ENCODE data around the gene WDR89. TPM values are rescaled to one million over a fixed set of nuclear protein-coding genes. Genes with fewer than 3 reads are reported as not detected.

WDR89 gene
- total and polyA plus RNA-seq, 4 donors, result 7.0 to 17.9 (median 8.7) TPM

GRCh38 chr14:63605041-63605532 is 36.6 kb downstream of the WDR89 start:
- no peak for ATAC-seq (ENCODE audit: insufficient read depth, low FRiP score)
- TF ChIP-seq, protein P1, sequence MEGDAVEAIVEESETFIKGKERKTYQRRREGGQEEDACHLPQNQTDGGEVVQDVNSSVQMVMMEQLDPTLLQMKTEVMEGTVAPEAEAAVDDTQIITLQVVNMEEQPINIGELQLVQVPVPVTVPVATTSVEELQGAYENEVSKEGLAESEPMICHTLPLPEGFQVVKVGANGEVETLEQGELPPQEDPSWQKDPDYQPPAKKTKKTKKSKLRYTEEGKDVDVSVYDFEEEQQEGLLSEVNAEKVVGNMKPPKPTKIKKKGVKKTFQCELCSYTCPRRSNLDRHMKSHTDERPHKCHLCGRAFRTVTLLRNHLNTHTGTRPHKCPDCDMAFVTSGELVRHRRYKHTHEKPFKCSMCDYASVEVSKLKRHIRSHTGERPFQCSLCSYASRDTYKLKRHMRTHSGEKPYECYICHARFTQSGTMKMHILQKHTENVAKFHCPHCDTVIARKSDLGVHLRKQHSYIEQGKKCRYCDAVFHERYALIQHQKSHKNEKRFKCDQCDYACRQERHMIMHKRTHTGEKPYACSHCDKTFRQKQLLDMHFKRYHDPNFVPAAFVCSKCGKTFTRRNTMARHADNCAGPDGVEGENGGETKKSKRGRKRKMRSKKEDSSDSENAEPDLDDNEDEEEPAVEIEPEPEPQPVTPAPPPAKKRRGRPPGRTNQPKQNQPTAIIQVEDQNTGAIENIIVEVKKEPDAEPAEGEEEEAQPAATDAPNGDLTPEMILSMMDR (IDR thresholded peaks at IDR 0.05; ENCODE audit: control extremely low read depth, extremely low read depth), result no peak
- H3K4me3 ChIP-seq, result no peak overlapping the region
- no peaks in the 10 kb centered on the region for H3K27me3 ChIP-seq (ENCODE audit: control insufficient read depth in 3 of 3, insufficient read depth in 3 of 3, low read length in 2 of 3)
- peaks cover 0 to 3% (median 2%) of the 10 kb centered on the region in 4 donors for H3K36me3 ChIP-seq (ENCODE audit: control insufficient read depth in 4 of 4, insufficient read depth in 4 of 4, low read length in 4 of 4)
- DNase-seq, result no peak
- no peaks in the 10 kb centered on the region for H3K9me3 ChIP-seq (ENCODE audit: control insufficient read depth in 4 of 4, insufficient read depth in 3 of 4, low read length in 3 of 4)
- no peak overlapping the region for H3K27ac ChIP-seq (ENCODE audit: low read depth in 1 of 2, low read length in 1 of 2)
- no peaks in the 10 kb centered on the region for H3K4me1 ChIP-seq (ENCODE audit: control insufficient read depth in 5 of 5, insufficient read depth in 5 of 5, low read length in 5 of 5)
- 91 to 97% methylated on average over 10 of the region's 10 CpGs for WGBS, 2 donors
- H3K9ac ChIP-seq (ENCODE audit: insufficient read depth in 1 of 2, low read length in 2 of 2), result no peak overlapping the region

- no peaks in the 10 kb centered on the region for H3K27me3 ChIP-seq (ENCODE audit: control insufficient read depth in 3 of 3, insufficient read depth in 3 of 3, low read length in 2 of 3)
Measured at GRCh38 chr14:63604626-63605025, 37.0 kb downstream of the WDR89 start.

GRCh38 chr14:63603749-63604277 is 37.9 kb downstream of the WDR89 start:
- Histone ChIP-seq H3K4me3 (no peak overlapping the region), H3K9me3 (ENCODE audit: control insufficient read depth in 4 of 4, insufficient read depth in 3 of 4, low read length in 3 of 4) (no peaks in the 10 kb centered on the region), H3K4me1 (ENCODE audit: control insufficient read depth in 5 of 5, insufficient read depth in 5 of 5, low read length in 5 of 5) (no peaks in the 10 kb centered on the region), H3K9ac (ENCODE audit: insufficient read depth in 1 of 2, low read length in 2 of 2) (no peak overlapping the region), H3K27ac (ENCODE audit: low read depth in 1 of 2, low read length in 1 of 2) (no peak overlapping the region), H3K36me3 (ENCODE audit: control insufficient read depth in 4 of 4, insufficient read depth in 4 of 4, low read length in 4 of 4) (peaks cover 0 to 12% (median 5%) of the 10 kb centered on the region in 4 donors), H3K27me3 (ENCODE audit: control insufficient read depth in 3 of 3, insufficient read depth in 3 of 3, low read length in 2 of 3) (no peaks in the 10 kb centered on the region)
- ATAC-seq (ENCODE audit: insufficient read depth, low FRiP score) (no peak), DNase-seq (no peak)
- 86 to 91% methylated on average over 5 of the region's 5 CpGs for WGBS, 2 donors
- TF ChIP-seq, protein P1 (IDR thresholded peaks at IDR 0.05; ENCODE audit: control extremely low read depth, extremely low read depth), result no peak

More at GRCh38 chr14:63604626-63605025, 37.0 kb downstream of the WDR89 start:
- no peak overlapping the region for H3K9ac ChIP-seq (ENCODE audit: insufficient read depth in 1 of 2, low read length in 2 of 2)
- peaks cover 0 to 4% (median 2%) of the 10 kb centered on the region in 4 donors for H3K36me3 ChIP-seq (ENCODE audit: control insufficient read depth in 4 of 4, insufficient read depth in 4 of 4, low read length in 4 of 4)
- H3K27ac ChIP-seq (ENCODE audit: low read depth in 1 of 2, low read length in 1 of 2), result no peak overlapping the region
- H3K9me3 ChIP-seq (ENCODE audit: control insufficient read depth in 4 of 4, insufficient read depth in 3 of 4, low read length in 3 of 4), result no peaks in the 10 kb centered on the region
- H3K4me3 ChIP-seq, result no peak overlapping the region
- ATAC-seq (ENCODE audit: insufficient read depth, low FRiP score), result no peak
- H3K4me1 ChIP-seq (ENCODE audit: control insufficient read depth in 5 of 5, insufficient read depth in 5 of 5, low read length in 5 of 5), result no peaks in the 10 kb centered on the region
- TF ChIP-seq, protein P1 (IDR thresholded peaks at IDR 0.05; ENCODE audit: control extremely low read depth, extremely low read depth), result no peak
- WGBS, 2 donors, result 96 to 97% methylated on average over 5 of the region's 5 CpGs
- no peak for DNase-seq

DNA sequence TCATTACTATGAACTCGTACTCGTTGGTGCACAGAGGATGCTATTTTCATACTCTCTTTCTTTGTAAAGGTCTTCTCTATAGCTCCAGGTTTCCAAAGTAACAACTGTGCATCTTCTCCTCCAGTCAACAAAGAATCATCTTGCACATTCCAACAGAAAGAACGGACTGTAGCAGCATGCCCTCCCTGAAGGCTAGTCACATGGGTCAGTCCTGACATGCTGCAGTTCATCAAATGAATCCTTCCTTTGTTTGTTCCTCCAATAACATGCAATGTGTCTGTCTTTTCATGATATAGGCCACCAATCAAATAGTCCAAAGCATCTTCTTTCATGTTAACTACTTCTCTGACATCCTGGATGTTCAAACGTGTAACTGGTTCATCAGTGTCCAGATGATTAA is 42.9 kb downstream of the WDR89 start:
- H3K4me1 ChIP-seq (ENCODE audit: control insufficient read depth in 5 of 5, insufficient read depth in 5 of 5, low read length in 5 of 5), result no peaks in the 10 kb centered on the region
- no peak for ATAC-seq (ENCODE audit: insufficient read depth, low FRiP score)
- peaks cover 3 to 13% (median 4%) of the 10 kb centered on the region in 4 donors for H3K9me3 ChIP-seq (ENCODE audit: control insufficient read depth in 4 of 4, insufficient read depth in 3 of 4, low read length in 3 of 4)
- no peak overlapping the region for H3K9ac ChIP-seq (ENCODE audit: insufficient read depth in 1 of 2, low read length in 2 of 2)
- WGBS, 2 donors, result 93 to 97% methylated on average over 4 of the region's 4 CpGs
- H3K4me3 ChIP-seq, result no peak overlapping the region
- no peak overlapping the region for H3K27ac ChIP-seq (ENCODE audit: low read depth in 1 of 2, low read length in 1 of 2)
- peaks cover 3 to 19% (median 12%) of the 10 kb centered on the region in 4 donors for H3K36me3 ChIP-seq (ENCODE audit: control insufficient read depth in 4 of 4, insufficient read depth in 4 of 4, low read length in 4 of 4)
- H3K27me3 ChIP-seq (ENCODE audit: control insufficient read depth in 3 of 3, insufficient read depth in 3 of 3, low read length in 2 of 3), result no peaks in the 10 kb centered on the region
- TF ChIP-seq, protein P1 (IDR thresholded peaks at IDR 0.05; ENCODE audit: control extremely low read depth, extremely low read depth), result no peak
- DNase-seq, result no peak
